ENCODE measurements around the gene FGF2.
A peak's percentile ranks its signal among the peaks of the same experiment; 100 is the strongest.
"Not testable (repeated sequence)": the region's sequence is repeated elsewhere in the genome, so short reads cannot be mapped to it uniquely, and the experiment has no call there.

FGF2 gene

DNA sequence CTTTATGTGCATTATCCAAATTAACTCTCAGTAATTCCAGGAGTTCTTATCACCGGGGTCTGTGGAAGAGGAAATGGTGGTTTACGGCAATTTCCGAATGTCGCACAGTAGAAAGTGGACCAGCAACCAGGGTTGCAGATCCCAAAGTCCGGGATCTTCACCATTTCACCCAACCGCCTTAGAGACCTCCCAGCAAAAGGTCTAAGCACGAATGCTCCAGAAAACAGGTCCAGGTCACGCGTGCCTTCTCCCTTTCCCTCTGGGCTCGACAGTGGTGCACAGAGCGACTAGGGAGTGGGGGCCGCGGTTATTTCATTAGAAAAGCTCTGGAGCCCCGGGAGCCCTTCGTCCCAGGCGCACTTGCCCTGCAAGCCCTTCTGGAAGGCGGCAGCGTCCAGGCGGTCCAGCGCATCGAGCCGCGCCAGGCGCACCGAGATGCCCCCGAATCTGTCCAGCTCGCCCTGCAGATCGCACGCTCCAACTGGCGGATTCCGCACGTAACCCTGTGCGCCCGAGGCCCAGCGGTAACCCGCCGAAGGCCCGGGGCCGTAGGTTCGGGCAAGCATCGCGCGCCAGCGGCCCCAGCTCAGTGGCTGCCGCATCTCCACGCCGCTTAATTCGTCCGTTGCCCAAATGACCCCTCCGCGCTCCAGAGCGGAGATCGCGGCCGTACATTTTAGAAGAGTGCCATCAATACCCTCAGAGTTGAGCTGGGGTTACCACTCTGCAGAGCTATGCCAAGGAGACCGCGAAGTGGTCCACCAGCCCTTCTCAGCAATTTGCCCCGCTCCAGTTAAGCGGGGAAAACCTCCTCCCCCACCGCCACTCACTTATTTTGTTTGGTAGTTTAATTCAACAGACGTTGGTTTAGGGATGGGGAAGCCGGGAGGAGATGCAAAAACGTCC is 95.6 kb downstream of the FGF2 start, which contains the start of gene NUDT6:
Gene NUDT6, minus strand, starts transcription at position 627 of the 906 bp plus-strand sequence. Its CDS starts 25 bp downstream, at position 602.
- no peak for FAIRE-seq

DNA sequence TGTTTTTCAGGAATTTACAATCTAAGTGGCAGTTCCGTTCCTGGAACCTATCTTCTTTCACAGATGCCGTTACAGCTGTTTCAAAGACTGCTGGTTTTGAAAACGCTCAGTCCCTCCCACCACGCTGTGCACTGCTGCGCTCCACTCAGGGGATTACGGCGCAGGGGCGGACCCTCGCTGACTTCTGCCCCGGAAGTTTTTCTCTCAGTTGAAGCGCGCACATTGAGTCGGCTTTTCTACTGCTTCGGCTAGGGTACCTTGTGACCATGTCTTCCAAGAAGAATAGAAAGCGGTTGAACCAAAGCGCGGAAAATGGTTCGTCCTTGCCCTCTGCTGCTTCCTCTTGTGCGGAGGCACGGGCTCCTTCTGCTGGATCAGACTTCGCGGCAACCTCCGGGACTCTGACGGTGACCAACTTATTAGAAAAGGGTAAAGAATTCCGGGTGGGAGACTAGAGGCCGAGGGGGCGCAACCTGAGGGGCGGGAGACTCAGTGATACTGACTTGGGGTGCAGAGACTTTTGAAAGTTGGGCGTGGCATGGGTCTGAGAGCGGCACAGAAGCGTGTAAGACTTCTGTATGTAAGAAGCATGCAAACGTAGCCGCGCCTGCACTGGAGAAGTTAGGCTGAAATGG is 96.4 kb downstream of the FGF2 start:
- peak; percentile 71 for DNase-seq (ENCODE audit: low spot score)
- peak; percentile 72 for FAIRE-seq

More for the DNA sequence above, 95.6 kb downstream of the FGF2 start, which contains the start of gene NUDT6:
- peak; percentile 40 for DNase-seq (ENCODE audit: low spot score)

DNA sequence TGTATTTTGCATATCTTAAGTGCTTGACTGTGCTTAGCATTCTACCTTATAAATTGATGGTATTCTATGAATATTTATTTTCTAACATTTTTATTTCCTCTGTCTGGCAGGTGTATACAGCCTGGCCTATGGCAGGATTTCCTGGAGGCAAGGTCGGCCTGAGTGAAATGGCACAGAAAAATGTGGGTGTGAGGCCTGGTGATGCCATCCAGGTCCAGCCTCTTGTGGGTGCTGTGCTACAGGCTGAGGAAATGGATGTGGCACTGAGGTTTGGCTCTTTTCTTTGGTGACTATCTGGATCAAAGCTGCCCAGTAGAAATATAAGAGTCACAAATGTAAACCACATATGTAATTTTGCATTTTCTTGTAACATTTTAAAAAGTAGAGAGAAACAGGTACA is 102.3 kb downstream of the FGF2 start:
- no peak for DNase-seq (ENCODE audit: low spot score)
- FAIRE-seq = no peak

GRCh38 chr4:122930862-122931261 is 104.2 kb downstream of the FGF2 start:
- DNase-seq (ENCODE audit: low spot score) = peak; percentile 31
- FAIRE-seq = peak; percentile 84

DNA sequence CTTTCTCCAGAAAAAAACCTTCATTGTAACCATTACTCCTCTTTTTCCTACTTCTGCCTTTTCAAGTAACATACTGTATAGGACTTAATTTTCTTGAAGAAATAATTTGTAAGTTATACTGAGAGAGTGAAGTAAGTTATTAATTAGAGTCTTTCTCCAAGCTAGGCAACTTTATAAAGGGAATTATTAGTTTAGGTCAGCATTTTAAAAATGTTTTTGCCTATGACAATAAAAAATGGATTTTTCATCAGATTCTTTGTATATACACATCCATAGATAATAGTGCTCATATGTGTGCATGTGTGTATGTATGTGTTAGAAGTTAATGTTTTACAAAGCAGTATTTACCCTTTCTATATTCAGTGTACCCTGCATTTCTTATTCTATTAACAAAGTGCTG is 106.1 kb downstream of the FGF2 start:
- no peak for FAIRE-seq
- DNase-seq (ENCODE audit: low spot score) = no peak

GRCh38 chr4:122945136-122945535 is 118.5 kb downstream of the FGF2 start:
- DNase-seq (ENCODE audit: low spot score); FAIRE-seq: not testable (repeated sequence)

GRCh38 chr4:122946142-122946541 is 119.5 kb downstream of the FGF2 start:
- FAIRE-seq = no peak
- no peak for DNase-seq (ENCODE audit: low spot score)

Data from RCC 7860 (cell line).